Parietal lobe (tissue), 1 donor: ENCODE results near the gene OR52M1. TPM values are rescaled to one million over a fixed set of nuclear protein-coding genes. Genes with fewer than 3 reads are reported as not detected.

Experiments
- total RNA-seq: library from RNA; depleted of rRNA; stranded (reverse); fragments of >200 nt; gene quantifications from one replicate; pipeline ENCODE4 v1.2.3, GENCODE V29; 2014

The OR52M1 gene
- total RNA-seq, result not detected

GRCh38 chr11:4544891-4545290, at the start of gene OR52M1:
Gene OR52M1 (plus strand): TSS chr11:4545191. CDS start chr11:4545191, 0 bp downstream.

GRCh38 chr11:4581443-4581842, 36.5 kb downstream of the OR52M1 start, which contains the start of gene OR52I2:
Gene OR52I2 (plus strand): TSS chr11:4581743.

GRCh38 chr11:4593739-4594138, 48.7 kb downstream of the OR52M1 start, which contains the start of gene OR52I1:
Gene OR52I1 (plus strand): TSS chr11:4594039. CDS start chr11:4594039, 0 bp downstream.

Other genes starting within 250 kb of the OR52M1 start
- not detected for gene OR52B4, start 176.8 kb upstream of the OR52M1 start, total RNA-seq
- 2.8 TPM for gene TRIM21, start 151.5 kb upstream of the OR52M1 start, total RNA-seq
- gene OR52K2, start 95.9 kb upstream of the OR52M1 start, total RNA-seq, result not detected
- not detected for gene OR52K1, start 62.5 kb upstream of the OR52M1 start, total RNA-seq
- gene OR52I2, start 36.6 kb downstream of the OR52M1 start, total RNA-seq, result not detected
- gene OR52I1, start 48.8 kb downstream of the OR52M1 start, total RNA-seq, result not detected
- gene TRIM68, start 63.0 kb downstream of the OR52M1 start, total RNA-seq, result 13.8 TPM
- not detected for gene OR51D1, start 92.3 kb downstream of the OR52M1 start, total RNA-seq
- gene OR51E1, start 98.8 kb downstream of the OR52M1 start, total RNA-seq, result not detected
- not detected for gene OR51E2, start 152.7 kb downstream of the OR52M1 start, total RNA-seq
- gene MMP26, start 159.6 kb downstream of the OR52M1 start, total RNA-seq, result not detected
- gene OR51F1, start 224.7 kb downstream of the OR52M1 start, total RNA-seq, result not detected